GM23338 (cell line): ENCODE results near the gene RMDN3. TPM values are rescaled to one million over a fixed set of nuclear protein-coding genes. Genes with fewer than 3 reads are reported as not detected.

Experiments used
- ATAC-seq: fragments of 200-7000 bp; cut with Tn5 transposase; 3 replicates; pipeline ENCODE4 v1.9.1; 2020
- DNase-seq: peaks from one replicate; pipeline ENCODE4 v3.0.0-alpha.2; 2015; ENCODE audit warnings: low spot score
- H2AFZ ChIP-seq: fragments of 200-600 bp; sonication (generic); 2 replicates; pipeline ENCODE4 v1.8.0; 2016; ENCODE audit warnings: antibody characterized with exemption, mild to moderate bottlenecking, moderate library complexity
- H3F3A ChIP-seq: fragments of 200-600 bp; sonication (generic); replicated peaks from 2 replicates; pipeline ENCODE4 v1.8.0; 2017; ENCODE audit warnings: antibody characterized with exemption, mixed run types, low read depth
- H3K27ac ChIP-seq: fragments of 200-600 bp; sonication (generic); 2 replicates; pipeline ENCODE4 v1.6.1; 2016; ENCODE audit warnings: low read depth
- H3K27me3 ChIP-seq: fragments of 200-600 bp; sonication (generic); 2 replicates; pipeline ENCODE4 v1.8.0; 2016; ENCODE audit warnings: mild to moderate bottlenecking, mixed run types, moderate library complexity; ENCODE audit not compliant: insufficient read depth
- H3K36me3 ChIP-seq: fragments of 200-600 bp; sonication (generic); 2 replicates; pipeline ENCODE4 v1.8.0; 2016; ENCODE audit warnings: mild to moderate bottlenecking; ENCODE audit not compliant: insufficient read depth
- H3K4me1 ChIP-seq: fragments of 200-600 bp; sonication (generic); 2 replicates; pipeline ENCODE4 v1.8.0; 2016; ENCODE audit warnings: mild to moderate bottlenecking, moderate library complexity; ENCODE audit not compliant: insufficient read depth
- H3K4me2 ChIP-seq: fragments of 200-600 bp; sonication (generic); 2 replicates; pipeline ENCODE4 v1.7.1; 2017; ENCODE audit warnings: mixed run types
- H3K4me3 ChIP-seq: fragments of 200-600 bp; sonication (generic); 2 replicates; pipeline ENCODE4 v1.6.1; 2016; ENCODE audit warnings: mixed run types
- H3K79me2 ChIP-seq: fragments of 200-600 bp; sonication (generic); replicated peaks from 2 replicates; pipeline ENCODE4 v1.8.0; 2017; ENCODE audit warnings: mild to moderate bottlenecking; ENCODE audit not compliant: insufficient read depth
- H3K9me2 ChIP-seq: fragments of 200-600 bp; sonication (generic); 2 replicates; pipeline ENCODE4 v1.8.0; 2017; ENCODE audit not compliant: insufficient read depth
- H4K20me1 ChIP-seq: fragments of 200-600 bp; sonication (generic); replicated peaks from 2 replicates; pipeline ENCODE4 v1.8.0; 2017; ENCODE audit warnings: mild to moderate bottlenecking; ENCODE audit not compliant: insufficient read depth
- H3K27ac Mint-ChIP-seq: 2 replicates; pipeline ENCODE4 v1.8.0; 2020; ENCODE audit warnings: inconsistent platforms, mild to moderate bottlenecking, moderate library complexity, mixed read lengths
- H3K27me3 Mint-ChIP-seq: 3 replicates; pipeline ENCODE4 v1.8.0; 2022; ENCODE audit warnings: low read depth, mild to moderate bottlenecking, moderate library complexity, mixed read lengths, inconsistent platforms; ENCODE audit not compliant: insufficient read depth, poor library complexity
- H3K36me3 Mint-ChIP-seq: 3 replicates; pipeline ENCODE4 v1.8.0; 2021; ENCODE audit warnings: low read depth, mild to moderate bottlenecking, inconsistent platforms, moderate library complexity, mixed read lengths
- H3K4me1 Mint-ChIP-seq: 3 replicates; pipeline ENCODE4 v1.8.0; 2020; ENCODE audit warnings: mild to moderate bottlenecking, inconsistent platforms, mixed read lengths
- H3K4me3 Mint-ChIP-seq: 3 replicates; pipeline ENCODE4 v1.8.0; 2021; ENCODE audit warnings: moderate library complexity, mild to moderate bottlenecking, inconsistent platforms, mixed read lengths
- H3K9me3 Mint-ChIP-seq: 3 replicates; pipeline ENCODE4 v1.8.0; 2020; ENCODE audit warnings: moderate library complexity, mild to moderate bottlenecking, inconsistent platforms, mixed read lengths
- CREB1 ChIP-seq: fragments of 250-450 bp; sonication (Bioruptor Pico); IDR thresholded peaks from 2 replicates; pipeline ENCODE4 v1.5.0; 2020; ENCODE audit warnings: low read depth, mild to moderate bottlenecking, moderate library complexity
- EZH2 ChIP-seq: fragments of 200-600 bp; sonication (generic); IDR thresholded peaks from one replicate; pipeline ENCODE4 v1.8.0; 2017; ENCODE audit warnings: antibody characterized with exemption, mild to moderate bottlenecking, low read depth; ENCODE audit not compliant: unreplicated experiment
- NANOG ChIP-seq: IDR thresholded peaks from 2 replicates; pipeline ENCODE4 v1.6.1; 2016; ENCODE audit warnings: antibody characterized with exemption, borderline replicate concordance
- POLR2AphosphoS5 ChIP-seq: IDR thresholded peaks from 2 replicates; pipeline ENCODE4 v1.6.1; 2016; ENCODE audit warnings: antibody characterized with exemption, low read depth
- STAT1 ChIP-seq: IDR thresholded peaks from one replicate; pipeline ENCODE4 v1.6.1; 2016; ENCODE audit warnings: antibody characterized with exemption; ENCODE audit not compliant: unreplicated experiment
- ZNF114 ChIP-seq: fragments of 250-450 bp; sonication (Bioruptor Pico); IDR thresholded peaks from 2 replicates; pipeline ENCODE4 v1.5.0; 2020; ENCODE audit warnings: mild to moderate bottlenecking, moderate library complexity
- ZNF331 ChIP-seq: fragments of 250-450 bp; sonication (Bioruptor Pico); IDR thresholded peaks from 2 replicates; pipeline ENCODE4 v1.5.0; 2020; ENCODE audit warnings: low read depth, mild to moderate bottlenecking, moderate library complexity
- ZNF462 ChIP-seq: fragments of 250-450 bp; sonication (Bioruptor Pico); IDR thresholded peaks from 2 replicates; pipeline ENCODE4 v1.5.0; 2020; ENCODE audit warnings: mild to moderate bottlenecking, moderate library complexity
- polyA plus RNA-seq: library from polyadenylated mRNA; unstranded; fragments of >200 nt; fragmentation: Nextera tagmentation; extraction: Ambion mirVana; gene quantifications from 2 replicates; pipeline ENCODE4 v1.2.1, GENCODE V29; 2016
- total RNA-seq: library from RNA; depleted of rRNA; stranded (reverse); fragments of >200 nt; shearing (Covaris generic); gene quantifications from 2 replicates; pipeline ENCODE4 v1.2.3, GENCODE V29; 2014
- TF ChIP-seq, protein P1 (sequence below): IDR thresholded peaks from one replicate; pipeline ENCODE4 v1.6.1; 2018; ENCODE audit warnings: antibody characterized with exemption; ENCODE audit not compliant: unreplicated experiment
- TF ChIP-seq, protein P2 (sequence below), 2 experiments: fragments of 200-600 bp in 1 of 2; sonication (generic) in 1 of 2; conservative IDR thresholded peaks; 2 replicates each; pipeline versions ENCODE4 v1.5.1 to v1.6.1; 2016 to 2017; ENCODE audit warnings: antibody characterized with exemption in 2 of 2, low read depth in 2 of 2, mild to moderate bottlenecking in 2 of 2, moderate library complexity in 1 of 2

Gene RMDN3
- total and polyA plus RNA-seq, 2 experiments from 2014 or later, result 15.6 to 17.0 TPM

DNA sequence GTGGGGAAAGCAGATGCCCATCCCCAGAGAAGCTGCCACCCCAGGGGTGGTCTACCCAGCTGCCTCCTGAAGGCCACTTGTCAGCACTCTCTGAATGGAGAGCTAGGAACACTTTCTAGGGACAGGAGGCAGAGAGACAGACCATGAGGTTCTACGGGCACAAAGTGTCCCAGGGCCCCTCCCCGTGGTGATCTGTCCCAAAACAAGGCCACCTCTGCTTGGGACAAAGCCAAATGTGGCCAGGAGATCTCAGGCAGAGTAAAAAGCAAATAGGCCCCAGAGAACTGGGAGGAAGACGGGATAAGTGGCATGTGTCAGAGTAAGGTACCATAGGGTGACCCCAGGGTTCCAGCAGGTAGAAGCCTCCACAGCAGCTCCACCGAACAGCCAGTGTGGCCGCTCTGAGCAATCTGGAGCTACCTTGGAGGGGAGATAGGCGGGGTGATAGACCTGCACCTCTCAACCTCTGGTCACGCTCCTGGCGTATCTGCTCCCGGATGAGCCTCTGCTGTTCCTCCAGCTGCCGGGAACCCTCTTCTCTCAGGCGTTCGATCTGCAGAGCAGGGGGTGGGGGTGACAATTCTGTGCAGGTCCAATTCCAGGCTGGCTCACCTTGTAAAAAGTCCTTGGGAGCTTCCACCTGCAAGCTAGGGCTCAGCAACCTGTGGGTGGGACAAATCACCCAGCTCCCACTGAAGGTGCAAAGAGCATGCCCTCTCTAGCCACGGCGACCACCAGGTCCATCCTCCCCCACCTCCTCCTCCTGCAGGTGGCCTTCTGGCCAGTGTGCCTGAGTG is 20.9 kb upstream of the RMDN3 start:
- H3K4me1 Mint-ChIP-seq, result no peaks in the 10 kb centered on the region
- peaks cover 10% of the 10 kb centered on the region for H3K27me3 Mint-ChIP-seq
- H3K4me1 ChIP-seq, result no peaks in the 10 kb centered on the region
- H3K27me3 ChIP-seq, result no peaks in the 10 kb centered on the region
- H3K9me2 ChIP-seq, result no peaks in the 10 kb centered on the region
- H3K4me3 ChIP-seq, result no peak overlapping the region
- no peak overlapping the region for H3K4me2 ChIP-seq
- no peaks in the 10 kb centered on the region for H3K9me3 Mint-ChIP-seq
- H3K36me3 Mint-ChIP-seq, result peaks cover 35% of the 10 kb centered on the region
- DNase-seq, result no peak
- ATAC-seq, result no peak
- no peaks in the 10 kb centered on the region for H4K20me1 ChIP-seq
- no peak overlapping the region for H3K27ac ChIP-seq
- peaks cover 4% of the 10 kb centered on the region for H3K36me3 ChIP-seq
- H2AFZ ChIP-seq, result no peak overlapping the region
- no peak overlapping the region for H3K27ac Mint-ChIP-seq
- TF ChIP-seq NANOG, result no peak
- no peaks in the 10 kb centered on the region for H3F3A ChIP-seq
- H3K79me2 ChIP-seq, result no peaks in the 10 kb centered on the region
- H3K4me3 Mint-ChIP-seq, result no peak overlapping the region

DNA sequence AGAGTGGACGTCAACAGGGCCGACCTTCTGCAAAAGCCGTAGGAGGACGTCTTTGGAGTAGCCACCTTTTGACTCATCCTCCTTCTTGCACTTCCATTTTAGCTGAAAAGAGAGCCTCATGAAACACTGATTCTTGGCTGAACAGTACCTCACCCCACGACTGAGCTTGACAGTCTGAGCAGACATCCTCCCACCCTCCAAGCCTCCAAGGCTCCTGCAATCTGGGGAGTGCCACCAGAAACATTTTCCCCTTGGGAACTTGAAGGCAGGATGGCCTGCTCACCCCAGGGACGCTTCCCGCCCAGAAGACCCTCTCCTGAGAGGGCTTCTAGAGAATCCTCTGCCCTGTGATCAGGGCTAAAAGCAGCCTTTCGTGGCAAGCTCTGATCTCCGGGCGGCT is 20.0 kb upstream of the RMDN3 start:
- no peak overlapping the region for H3K4me2 ChIP-seq
- H3K27me3 ChIP-seq, result no peaks in the 10 kb centered on the region
- H3K79me2 ChIP-seq, result no peaks in the 10 kb centered on the region
- DNase-seq (no peak), ATAC-seq (no peak)
- no peaks in the 10 kb centered on the region for H3K9me2 ChIP-seq
- peaks cover 4% of the 10 kb centered on the region for H3K36me3 ChIP-seq
- Mint-ChIP-seq H3K36me3 (peaks cover 35% of the 10 kb centered on the region), H3K27me3 (peaks cover 12% of the 10 kb centered on the region), H3K4me3 (no peak overlapping the region), H3K4me1 (peaks cover 3% of the 10 kb centered on the region; the same call in 1 of the 3 replicates), H3K27ac (no peak overlapping the region), H3K9me3 (no peaks in the 10 kb centered on the region)
- H4K20me1 ChIP-seq, result no peaks in the 10 kb centered on the region
- no peaks in the 10 kb centered on the region for H3K4me1 ChIP-seq
- H2AFZ ChIP-seq, result no peak overlapping the region
- H3F3A ChIP-seq, result no peaks in the 10 kb centered on the region
- H3K27ac ChIP-seq, result no peak overlapping the region
- no peak overlapping the region for H3K4me3 ChIP-seq
- TF ChIP-seq STAT1 (no peak), NANOG (no peak), POLR2AphosphoS5 (no peak), EZH2 (no peak), ZNF331 (no peak), ZNF462 (CRISPR knock-in tag) (no peak), ZNF114 (CRISPR knock-in tag) (no peak), CREB1 (CRISPR knock-in tag) (no peak)
- TF ChIP-seq, protein P1, sequence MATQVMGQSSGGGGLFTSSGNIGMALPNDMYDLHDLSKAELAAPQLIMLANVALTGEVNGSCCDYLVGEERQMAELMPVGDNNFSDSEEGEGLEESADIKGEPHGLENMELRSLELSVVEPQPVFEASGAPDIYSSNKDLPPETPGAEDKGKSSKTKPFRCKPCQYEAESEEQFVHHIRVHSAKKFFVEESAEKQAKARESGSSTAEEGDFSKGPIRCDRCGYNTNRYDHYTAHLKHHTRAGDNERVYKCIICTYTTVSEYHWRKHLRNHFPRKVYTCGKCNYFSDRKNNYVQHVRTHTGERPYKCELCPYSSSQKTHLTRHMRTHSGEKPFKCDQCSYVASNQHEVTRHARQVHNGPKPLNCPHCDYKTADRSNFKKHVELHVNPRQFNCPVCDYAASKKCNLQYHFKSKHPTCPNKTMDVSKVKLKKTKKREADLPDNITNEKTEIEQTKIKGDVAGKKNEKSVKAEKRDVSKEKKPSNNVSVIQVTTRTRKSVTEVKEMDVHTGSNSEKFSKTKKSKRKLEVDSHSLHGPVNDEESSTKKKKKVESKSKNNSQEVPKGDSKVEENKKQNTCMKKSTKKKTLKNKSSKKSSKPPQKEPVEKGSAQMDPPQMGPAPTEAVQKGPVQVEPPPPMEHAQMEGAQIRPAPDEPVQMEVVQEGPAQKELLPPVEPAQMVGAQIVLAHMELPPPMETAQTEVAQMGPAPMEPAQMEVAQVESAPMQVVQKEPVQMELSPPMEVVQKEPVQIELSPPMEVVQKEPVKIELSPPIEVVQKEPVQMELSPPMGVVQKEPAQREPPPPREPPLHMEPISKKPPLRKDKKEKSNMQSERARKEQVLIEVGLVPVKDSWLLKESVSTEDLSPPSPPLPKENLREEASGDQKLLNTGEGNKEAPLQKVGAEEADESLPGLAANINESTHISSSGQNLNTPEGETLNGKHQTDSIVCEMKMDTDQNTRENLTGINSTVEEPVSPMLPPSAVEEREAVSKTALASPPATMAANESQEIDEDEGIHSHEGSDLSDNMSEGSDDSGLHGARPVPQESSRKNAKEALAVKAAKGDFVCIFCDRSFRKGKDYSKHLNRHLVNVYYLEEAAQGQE, result no peak
- TF ChIP-seq, protein P2, sequence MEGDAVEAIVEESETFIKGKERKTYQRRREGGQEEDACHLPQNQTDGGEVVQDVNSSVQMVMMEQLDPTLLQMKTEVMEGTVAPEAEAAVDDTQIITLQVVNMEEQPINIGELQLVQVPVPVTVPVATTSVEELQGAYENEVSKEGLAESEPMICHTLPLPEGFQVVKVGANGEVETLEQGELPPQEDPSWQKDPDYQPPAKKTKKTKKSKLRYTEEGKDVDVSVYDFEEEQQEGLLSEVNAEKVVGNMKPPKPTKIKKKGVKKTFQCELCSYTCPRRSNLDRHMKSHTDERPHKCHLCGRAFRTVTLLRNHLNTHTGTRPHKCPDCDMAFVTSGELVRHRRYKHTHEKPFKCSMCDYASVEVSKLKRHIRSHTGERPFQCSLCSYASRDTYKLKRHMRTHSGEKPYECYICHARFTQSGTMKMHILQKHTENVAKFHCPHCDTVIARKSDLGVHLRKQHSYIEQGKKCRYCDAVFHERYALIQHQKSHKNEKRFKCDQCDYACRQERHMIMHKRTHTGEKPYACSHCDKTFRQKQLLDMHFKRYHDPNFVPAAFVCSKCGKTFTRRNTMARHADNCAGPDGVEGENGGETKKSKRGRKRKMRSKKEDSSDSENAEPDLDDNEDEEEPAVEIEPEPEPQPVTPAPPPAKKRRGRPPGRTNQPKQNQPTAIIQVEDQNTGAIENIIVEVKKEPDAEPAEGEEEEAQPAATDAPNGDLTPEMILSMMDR (conservative IDR thresholded peaks at IDR 0.05; ENCODE audit: low read depth in 2 of 2), result no peak
